Neural cell (in vitro differentiated cells): ENCODE measurements around the gene ZFPM1. TPM values are rescaled to one million over a fixed set of nuclear protein-coding genes. Genes with fewer than 3 reads are reported as not detected.
A peak's percentile ranks its signal among the peaks of the same experiment; 100 is the strongest.

ENCODE experiments used
- H2AFZ ChIP-seq: fragments of 200-600, 300-800 bp; sonication (generic), shearing (Covaris generic); 2 replicates; pipeline ENCODE4 v1.6.0; 2014; ENCODE audit warnings: low read depth, mild to moderate bottlenecking, antibody characterized with exemption, low read length, moderate library complexity
- H3F3A ChIP-seq: fragments of 200-600 bp; shearing (Covaris generic); 2 replicates; pipeline ENCODE4 v1.6.1; 2016; ENCODE audit warnings: mild to moderate bottlenecking, moderate library complexity, mixed read lengths, antibody characterized with exemption, low read length; ENCODE audit not compliant: insufficient read depth, poor library complexity, severe bottlenecking
- H3K27ac ChIP-seq: fragments of 200-600, 300-800 bp; sonication (generic), shearing (Covaris generic); 2 replicates; pipeline ENCODE4 v1.5.1; 2014; ENCODE audit warnings: mild to moderate bottlenecking, low read length, moderate library complexity
- H3K27me3 ChIP-seq: fragments of 300-800, 200-600 bp; sonication (generic), shearing (Covaris generic); 2 replicates; pipeline ENCODE4 v1.6.0; 2014; ENCODE audit warnings: mild to moderate bottlenecking, low read depth, low read length, moderate library complexity; ENCODE audit not compliant: insufficient read depth
- H3K36me3 ChIP-seq: fragments of 300-800, 200-600 bp; sonication (generic), shearing (Covaris generic); 2 replicates; pipeline ENCODE4 v1.5.1; 2014; ENCODE audit warnings: mild to moderate bottlenecking, antibody characterized with exemption, low read length, moderate library complexity; ENCODE audit not compliant: insufficient read depth
- H3K4me2 ChIP-seq: fragments of 300-800, 200-600 bp; sonication (generic), shearing (Covaris generic); 2 replicates; pipeline ENCODE4 v1.6.0; 2014; ENCODE audit warnings: mild to moderate bottlenecking, low read length
- H3K4me3 ChIP-seq: fragments of 300-800, 200-600 bp; sonication (generic), shearing (Covaris generic); 2 replicates; pipeline ENCODE4 v1.5.1; 2014; ENCODE audit warnings: mild to moderate bottlenecking, low read length, moderate library complexity
- H3K79me2 ChIP-seq: fragments of 200-600 bp; shearing (Covaris generic); replicated peaks from 2 replicates; pipeline ENCODE4 v1.6.0; 2014; ENCODE audit warnings: mild to moderate bottlenecking, low read length, moderate library complexity; ENCODE audit not compliant: insufficient read depth
- H3K9ac ChIP-seq: fragments of 300-800, 200-600 bp; sonication (generic), shearing (Covaris generic); 2 replicates; pipeline ENCODE4 v1.6.1; 2016; ENCODE audit warnings: mild to moderate bottlenecking, low read length, mixed read lengths
- H3K9me2 ChIP-seq: fragments of 200-600 bp; shearing (Covaris generic); 2 replicates; pipeline ENCODE4 v1.6.1; 2016; ENCODE audit warnings: mild to moderate bottlenecking, low read length, mixed read lengths; ENCODE audit not compliant: insufficient read depth
- H3K9me3 ChIP-seq: fragments of 200-600, 300-800 bp; sonication (generic), shearing (Covaris generic); 2 replicates; pipeline ENCODE4 v1.6.1; 2016; ENCODE audit warnings: mild to moderate bottlenecking, mixed run types, low read length, moderate library complexity, mixed read lengths
- H4K20me1 ChIP-seq: fragments of 200-600 bp; shearing (Covaris generic); 2 replicates; pipeline ENCODE4 v1.6.1; 2016; ENCODE audit warnings: mild to moderate bottlenecking, mixed run types; ENCODE audit not compliant: insufficient read depth
- EP300 ChIP-seq: fragments of 450-650 bp; conservative IDR thresholded peaks from 2 replicates; pipeline ENCODE4 v1.6.1; 2014; ENCODE audit warnings: antibody characterized with exemption, mild to moderate bottlenecking, moderate library complexity; ENCODE audit not compliant: poor library complexity, severe bottlenecking
- EZH2 ChIP-seq: fragments of 200-600, 300-800 bp; shearing (Covaris generic), sonication (generic); IDR thresholded peaks from 2 replicates; pipeline ENCODE4 v1.6.1; 2014; ENCODE audit warnings: antibody characterized with exemption, low read length, borderline replicate concordance, mild to moderate bottlenecking; ENCODE audit not compliant: insufficient read depth, poor library complexity, severe bottlenecking
- MXI1 ChIP-seq: fragments of 450-650 bp; conservative IDR thresholded peaks from 2 replicates; pipeline ENCODE4 v1.6.1; 2014; ENCODE audit warnings: antibody characterized with exemption, mild to moderate bottlenecking; ENCODE audit not compliant: poor library complexity, severe bottlenecking
- POLR2AphosphoS5 ChIP-seq: IDR thresholded peaks from 2 replicates; pipeline ENCODE4 v1.6.1; 2012
- RAD21 ChIP-seq: fragments of 450-650 bp; conservative IDR thresholded peaks from 2 replicates; pipeline ENCODE4 v1.6.1; 2014; ENCODE audit warnings: antibody characterized with exemption, mild to moderate bottlenecking, moderate library complexity
- SMC3 ChIP-seq: fragments of 450-650 bp; conservative IDR thresholded peaks from 2 replicates; pipeline ENCODE4 v1.6.1; 2014; ENCODE audit warnings: antibody characterized with exemption, mild to moderate bottlenecking, moderate library complexity; ENCODE audit not compliant: poor library complexity
- TAF1 ChIP-seq: IDR thresholded peaks from 2 replicates; pipeline ENCODE4 v1.6.1; 2012; ENCODE audit warnings: low read depth
- polyA plus RNA-seq: library from polyadenylated mRNA; depleted of rRNA; stranded (reverse); fragments of >200 nt; gene quantifications from 2 replicates; pipeline ENCODE4 v1.2.3, GENCODE V29; 2014
- TF ChIP-seq, protein P1 (sequence below): fragments of 450-650 bp; IDR thresholded peaks from 2 replicates; pipeline ENCODE4 v1.5.1; 2014; ENCODE audit warnings: antibody characterized with exemption, mild to moderate bottlenecking, moderate library complexity; ENCODE audit not compliant: poor library complexity, severe bottlenecking
- TF ChIP-seq, protein P2 (sequence below): IDR thresholded peaks from 2 replicates; pipeline ENCODE4 v1.6.1; 2012; ENCODE audit warnings: borderline replicate concordance

The ZFPM1 gene
- polyA plus RNA-seq, 1 donor from 2014 or later, result 0.41 TPM

DNA sequence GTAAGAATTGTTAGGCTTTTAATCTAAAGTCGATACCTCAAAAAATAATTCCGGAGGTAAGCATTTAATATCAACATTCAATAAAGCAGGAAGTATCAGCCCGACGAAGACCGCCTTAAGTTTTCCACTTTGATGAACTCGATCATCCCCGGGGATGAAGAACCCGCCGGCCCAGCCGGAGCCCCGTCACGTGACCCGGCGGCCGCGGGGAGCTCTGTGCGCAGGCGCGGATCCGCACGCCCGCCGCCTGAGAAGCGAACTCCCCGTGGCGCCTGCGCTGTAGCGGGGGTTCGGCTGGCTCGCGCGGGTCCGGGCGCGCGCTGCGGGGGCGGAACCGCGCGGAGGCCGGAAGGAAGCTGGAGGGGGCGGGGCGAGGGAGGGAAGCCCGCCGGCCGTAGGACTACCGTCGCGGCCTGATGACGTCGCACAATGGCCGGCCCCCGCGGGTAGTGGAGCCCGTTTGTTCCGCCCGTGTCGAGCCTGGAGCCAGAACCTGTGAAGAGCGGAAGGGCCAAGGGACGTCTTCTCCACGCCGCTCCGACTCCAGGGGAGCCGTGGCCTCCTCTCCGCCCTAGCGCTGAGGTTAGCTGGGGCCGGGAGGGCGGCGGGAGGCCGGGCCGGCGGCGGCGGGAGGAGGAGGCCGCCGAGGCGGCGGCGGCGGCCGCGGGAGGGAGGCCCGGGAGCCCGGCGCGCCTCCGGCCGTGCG, 117.1 kb downstream of the ZFPM1 start, which contains the start of gene ZC3H18:
TSS of gene ZC3H18 (plus strand) at position 419 of the 706 bp plus-strand sequence. CDS start 6,721 bp downstream, outside the sequence.
- Histone ChIP-seq H4K20me1 (no peaks in the 10 kb centered on the region), H3K79me2 (peaks cover 24% of the 10 kb centered on the region), H2AFZ (peak within 1 kb of the TSS; percentile 53), H3K9me3 (no peaks in the 10 kb centered on the region), H3F3A (no peaks in the 10 kb centered on the region), H3K9ac (peak within 1 kb of the TSS; percentile 78), H3K4me3 (peak within 1 kb of the TSS; percentile 93), H3K27me3 (no peaks in the 10 kb centered on the region), H3K36me3 (no peaks in the 10 kb centered on the region), H3K4me2 (peak within 1 kb of the TSS; percentile 86), H3K9me2 (no peaks in the 10 kb centered on the region), H3K27ac (peak within 1 kb of the TSS; percentile 66)
- TF ChIP-seq EZH2, result no peak
- TF ChIP-seq TAF1, result peak; percentile 43
- TF ChIP-seq SMC3, result peak; percentile 23
- TF ChIP-seq POLR2AphosphoS5, result peak; percentile 95
- TF ChIP-seq MXI1, result peak; percentile 72
- TF ChIP-seq, protein P1, sequence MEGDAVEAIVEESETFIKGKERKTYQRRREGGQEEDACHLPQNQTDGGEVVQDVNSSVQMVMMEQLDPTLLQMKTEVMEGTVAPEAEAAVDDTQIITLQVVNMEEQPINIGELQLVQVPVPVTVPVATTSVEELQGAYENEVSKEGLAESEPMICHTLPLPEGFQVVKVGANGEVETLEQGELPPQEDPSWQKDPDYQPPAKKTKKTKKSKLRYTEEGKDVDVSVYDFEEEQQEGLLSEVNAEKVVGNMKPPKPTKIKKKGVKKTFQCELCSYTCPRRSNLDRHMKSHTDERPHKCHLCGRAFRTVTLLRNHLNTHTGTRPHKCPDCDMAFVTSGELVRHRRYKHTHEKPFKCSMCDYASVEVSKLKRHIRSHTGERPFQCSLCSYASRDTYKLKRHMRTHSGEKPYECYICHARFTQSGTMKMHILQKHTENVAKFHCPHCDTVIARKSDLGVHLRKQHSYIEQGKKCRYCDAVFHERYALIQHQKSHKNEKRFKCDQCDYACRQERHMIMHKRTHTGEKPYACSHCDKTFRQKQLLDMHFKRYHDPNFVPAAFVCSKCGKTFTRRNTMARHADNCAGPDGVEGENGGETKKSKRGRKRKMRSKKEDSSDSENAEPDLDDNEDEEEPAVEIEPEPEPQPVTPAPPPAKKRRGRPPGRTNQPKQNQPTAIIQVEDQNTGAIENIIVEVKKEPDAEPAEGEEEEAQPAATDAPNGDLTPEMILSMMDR, result no peak
- TF ChIP-seq RAD21, result no peak
- TF ChIP-seq, protein P2, sequence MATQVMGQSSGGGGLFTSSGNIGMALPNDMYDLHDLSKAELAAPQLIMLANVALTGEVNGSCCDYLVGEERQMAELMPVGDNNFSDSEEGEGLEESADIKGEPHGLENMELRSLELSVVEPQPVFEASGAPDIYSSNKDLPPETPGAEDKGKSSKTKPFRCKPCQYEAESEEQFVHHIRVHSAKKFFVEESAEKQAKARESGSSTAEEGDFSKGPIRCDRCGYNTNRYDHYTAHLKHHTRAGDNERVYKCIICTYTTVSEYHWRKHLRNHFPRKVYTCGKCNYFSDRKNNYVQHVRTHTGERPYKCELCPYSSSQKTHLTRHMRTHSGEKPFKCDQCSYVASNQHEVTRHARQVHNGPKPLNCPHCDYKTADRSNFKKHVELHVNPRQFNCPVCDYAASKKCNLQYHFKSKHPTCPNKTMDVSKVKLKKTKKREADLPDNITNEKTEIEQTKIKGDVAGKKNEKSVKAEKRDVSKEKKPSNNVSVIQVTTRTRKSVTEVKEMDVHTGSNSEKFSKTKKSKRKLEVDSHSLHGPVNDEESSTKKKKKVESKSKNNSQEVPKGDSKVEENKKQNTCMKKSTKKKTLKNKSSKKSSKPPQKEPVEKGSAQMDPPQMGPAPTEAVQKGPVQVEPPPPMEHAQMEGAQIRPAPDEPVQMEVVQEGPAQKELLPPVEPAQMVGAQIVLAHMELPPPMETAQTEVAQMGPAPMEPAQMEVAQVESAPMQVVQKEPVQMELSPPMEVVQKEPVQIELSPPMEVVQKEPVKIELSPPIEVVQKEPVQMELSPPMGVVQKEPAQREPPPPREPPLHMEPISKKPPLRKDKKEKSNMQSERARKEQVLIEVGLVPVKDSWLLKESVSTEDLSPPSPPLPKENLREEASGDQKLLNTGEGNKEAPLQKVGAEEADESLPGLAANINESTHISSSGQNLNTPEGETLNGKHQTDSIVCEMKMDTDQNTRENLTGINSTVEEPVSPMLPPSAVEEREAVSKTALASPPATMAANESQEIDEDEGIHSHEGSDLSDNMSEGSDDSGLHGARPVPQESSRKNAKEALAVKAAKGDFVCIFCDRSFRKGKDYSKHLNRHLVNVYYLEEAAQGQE, result peak; percentile 65
- peak; percentile 69 for TF ChIP-seq EP300

GRCh38 chr16:88570691-88571092, 117.6 kb downstream of the ZFPM1 start:
- Histone ChIP-seq H3K79me2 (peaks cover 29% of the 10 kb centered on the region), H4K20me1 (no peaks in the 10 kb centered on the region), H3K4me3 (peak overlapping the region; percentile 93), H3K9ac (peak overlapping the region; percentile 78), H2AFZ (no peak overlapping the region), H3K9me2 (no peaks in the 10 kb centered on the region), H3K27me3 (no peaks in the 10 kb centered on the region), H3F3A (no peaks in the 10 kb centered on the region), H3K4me2 (peak overlapping the region; percentile 86), H3K9me3 (no peaks in the 10 kb centered on the region), H3K27ac (no peak overlapping the region), H3K36me3 (no peaks in the 10 kb centered on the region)
- TF ChIP-seq MXI1 (peak; percentile 56), TAF1 (no peak), EP300 (no peak), EZH2 (no peak), RAD21 (no peak), POLR2AphosphoS5 (no peak)
- TF ChIP-seq, protein P1, result no peak
